ENCODE results near the gene MPC1L.

DNA sequence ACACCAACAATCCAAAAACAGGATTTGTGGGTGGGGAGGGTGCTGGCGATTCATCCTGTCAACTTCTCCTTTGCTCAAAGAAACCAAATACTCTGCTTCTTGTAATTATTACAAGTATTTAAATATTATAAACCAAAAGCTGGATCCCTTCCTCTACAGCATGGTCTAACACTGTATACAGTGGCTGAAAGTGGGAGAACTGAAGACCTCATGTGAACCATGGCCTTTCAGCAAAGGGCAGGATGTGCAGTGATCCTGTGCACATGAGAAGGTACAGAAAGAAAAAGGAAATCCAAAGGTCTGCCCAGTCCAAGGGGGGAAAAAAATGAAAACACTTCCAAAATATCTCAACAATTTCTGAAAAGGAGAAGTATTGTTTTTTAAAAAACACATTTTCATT lies 29.4 kb downstream of the MPC1L start:
- TF ChIP-seq, protein P1, sequence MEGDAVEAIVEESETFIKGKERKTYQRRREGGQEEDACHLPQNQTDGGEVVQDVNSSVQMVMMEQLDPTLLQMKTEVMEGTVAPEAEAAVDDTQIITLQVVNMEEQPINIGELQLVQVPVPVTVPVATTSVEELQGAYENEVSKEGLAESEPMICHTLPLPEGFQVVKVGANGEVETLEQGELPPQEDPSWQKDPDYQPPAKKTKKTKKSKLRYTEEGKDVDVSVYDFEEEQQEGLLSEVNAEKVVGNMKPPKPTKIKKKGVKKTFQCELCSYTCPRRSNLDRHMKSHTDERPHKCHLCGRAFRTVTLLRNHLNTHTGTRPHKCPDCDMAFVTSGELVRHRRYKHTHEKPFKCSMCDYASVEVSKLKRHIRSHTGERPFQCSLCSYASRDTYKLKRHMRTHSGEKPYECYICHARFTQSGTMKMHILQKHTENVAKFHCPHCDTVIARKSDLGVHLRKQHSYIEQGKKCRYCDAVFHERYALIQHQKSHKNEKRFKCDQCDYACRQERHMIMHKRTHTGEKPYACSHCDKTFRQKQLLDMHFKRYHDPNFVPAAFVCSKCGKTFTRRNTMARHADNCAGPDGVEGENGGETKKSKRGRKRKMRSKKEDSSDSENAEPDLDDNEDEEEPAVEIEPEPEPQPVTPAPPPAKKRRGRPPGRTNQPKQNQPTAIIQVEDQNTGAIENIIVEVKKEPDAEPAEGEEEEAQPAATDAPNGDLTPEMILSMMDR (IDR thresholded peaks at IDR 0.05) = no peak
- no peak for TF ChIP-seq POLR2A (IDR thresholded peaks at IDR 0.05)

Data from Peyer's patch (tissue), 4 donors.